NCI-H82 (cell line): ENCODE results near the gene MLYCD.

Experiments used
- DNase-seq: peaks from one replicate; lab custom pipeline; 2025; lab: John Stamatoyannopoulos, UW

MLYCD gene

DNA sequence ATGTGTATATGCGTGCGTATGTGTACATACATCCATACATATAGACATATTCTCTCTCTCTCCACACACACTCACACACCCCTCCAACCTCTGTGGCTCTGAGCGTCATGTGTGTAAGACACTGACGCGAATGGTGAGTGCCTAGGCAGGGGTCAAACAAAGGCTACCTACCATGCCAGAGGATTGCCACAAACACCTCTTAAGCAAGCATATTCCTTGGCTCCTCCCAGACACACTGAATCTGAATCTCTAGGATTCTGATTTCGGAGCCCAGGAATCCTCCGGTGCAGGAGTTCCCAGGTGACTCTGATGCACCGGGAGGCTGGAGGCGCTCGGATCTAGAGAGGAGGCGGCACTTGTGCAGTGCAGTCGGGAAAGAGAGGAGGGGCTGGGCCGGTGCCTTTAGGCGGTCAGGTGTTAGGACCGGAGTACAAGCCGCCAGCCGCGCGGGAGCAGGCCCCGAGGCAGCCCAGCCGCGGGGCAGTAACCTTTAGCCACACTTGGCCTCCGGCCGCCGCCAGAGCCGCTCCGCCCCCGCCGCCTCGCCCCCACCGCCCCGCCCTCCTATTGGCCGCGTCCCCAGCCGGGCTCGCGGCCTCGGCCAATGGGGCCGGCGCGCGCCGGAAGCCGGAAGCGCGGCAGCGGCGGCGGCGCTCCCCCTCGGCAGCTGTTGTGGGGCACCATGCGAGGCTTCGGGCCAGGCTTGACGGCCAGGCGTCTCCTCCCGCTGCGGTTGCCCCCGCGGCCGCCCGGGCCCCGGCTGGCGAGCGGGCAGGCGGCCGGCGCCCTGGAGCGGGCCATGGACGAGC is at the start of gene MLYCD:
MLYCD (plus strand) TSS at position 653 of the 809 bp plus-strand sequence; CDS start at position 683, 30 bp downstream.
- peak; percentile 77 for DNase-seq

GRCh38 chr16:83849421-83849820 is 49.5 kb upstream of the MLYCD start:
- no peak for DNase-seq

DNA sequence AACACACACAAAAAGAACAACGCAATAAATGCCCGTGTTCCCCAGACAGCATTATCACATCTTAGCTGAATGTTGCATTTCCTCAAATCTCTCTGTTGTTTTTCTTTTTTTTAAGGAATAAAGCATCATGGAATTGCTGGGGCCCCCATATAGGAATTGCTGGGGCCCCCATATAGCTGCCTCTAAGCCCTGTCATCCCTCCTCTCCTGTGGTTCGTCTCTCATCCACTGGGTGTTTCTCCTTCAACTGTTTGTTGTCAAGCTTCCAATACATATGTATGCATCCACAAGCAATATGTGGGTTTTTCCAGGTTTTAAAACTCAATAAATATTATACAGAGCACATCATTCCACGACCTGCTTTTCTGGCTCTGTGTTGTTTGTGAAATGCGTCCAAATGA is 48.0 kb upstream of the MLYCD start:
- DNase-seq: no peak

DNA sequence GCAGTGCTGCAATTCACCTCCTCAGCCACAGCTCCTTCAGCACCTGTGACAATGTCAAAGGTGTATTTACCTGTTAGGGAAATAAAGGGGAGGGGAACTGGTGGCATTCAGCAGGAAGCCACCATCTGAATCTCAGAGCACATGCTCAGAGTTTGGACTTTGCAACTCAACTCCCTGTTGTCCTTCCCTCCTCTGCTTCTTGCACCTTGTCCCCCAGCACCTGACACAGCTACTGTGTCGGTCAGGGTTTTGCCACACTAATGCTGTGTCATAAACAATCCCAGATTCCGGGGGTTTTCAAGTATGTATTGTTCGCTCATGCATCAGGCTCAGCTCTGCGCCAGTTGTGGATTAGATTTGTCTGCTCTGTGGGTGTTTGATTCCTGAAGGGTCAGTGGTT is 47.4 kb upstream of the MLYCD start:
- DNase-seq: no peak

GRCh38 chr16:83852774-83853173 is 46.1 kb upstream of the MLYCD start:
- DNase-seq: no peak

- DNase-seq: no peak
Measured at GRCh38 chr16:83853834-83854233, 45.1 kb upstream of the MLYCD start.

DNA sequence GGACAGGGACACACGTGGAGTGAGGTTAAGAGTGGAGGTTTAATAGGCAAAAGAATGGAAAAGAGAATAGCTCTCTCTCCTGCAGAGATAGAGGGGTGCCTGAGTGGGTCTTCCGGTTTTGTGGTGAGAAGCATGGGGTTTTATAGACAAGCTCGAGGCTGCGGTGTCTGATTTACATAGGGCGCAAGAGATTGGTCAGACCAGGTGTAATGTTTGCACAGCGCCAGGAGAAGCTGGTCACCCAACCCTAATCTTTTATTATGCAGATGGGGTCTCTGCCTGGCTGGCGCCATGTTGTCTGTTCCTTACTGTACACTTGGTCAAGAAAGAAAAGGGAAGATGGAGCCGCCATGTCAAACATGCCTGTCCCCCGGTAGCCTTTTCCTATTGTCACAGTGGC is 44.5 kb upstream of the MLYCD start:
- DNase-seq: no peak

DNA sequence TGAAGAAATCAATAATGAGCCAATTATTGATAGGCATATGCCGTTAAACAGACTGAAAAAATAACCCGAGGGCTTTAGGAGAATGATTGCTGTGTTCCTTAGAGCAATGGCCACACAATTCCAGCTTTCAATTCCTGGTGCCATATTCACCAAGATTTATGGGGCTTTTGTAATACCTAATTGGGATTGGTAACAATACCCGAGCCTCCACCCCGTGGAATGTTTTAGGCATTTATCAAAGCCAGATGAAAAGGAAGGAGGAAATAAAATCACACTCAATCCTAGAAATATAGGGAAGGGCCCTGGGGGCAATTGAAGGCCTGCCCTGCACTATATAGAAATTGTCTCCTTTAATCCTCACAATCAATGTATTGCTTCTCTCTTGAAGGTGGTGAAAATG is 42.1 kb upstream of the MLYCD start:
- DNase-seq: no peak

- DNase-seq: no peak
Measured at GRCh38 chr16:83859265-83859664, 39.6 kb upstream of the MLYCD start.

- no peak for DNase-seq
Measured at GRCh38 chr16:83862661-83863060, 36.3 kb upstream of the MLYCD start.

DNA sequence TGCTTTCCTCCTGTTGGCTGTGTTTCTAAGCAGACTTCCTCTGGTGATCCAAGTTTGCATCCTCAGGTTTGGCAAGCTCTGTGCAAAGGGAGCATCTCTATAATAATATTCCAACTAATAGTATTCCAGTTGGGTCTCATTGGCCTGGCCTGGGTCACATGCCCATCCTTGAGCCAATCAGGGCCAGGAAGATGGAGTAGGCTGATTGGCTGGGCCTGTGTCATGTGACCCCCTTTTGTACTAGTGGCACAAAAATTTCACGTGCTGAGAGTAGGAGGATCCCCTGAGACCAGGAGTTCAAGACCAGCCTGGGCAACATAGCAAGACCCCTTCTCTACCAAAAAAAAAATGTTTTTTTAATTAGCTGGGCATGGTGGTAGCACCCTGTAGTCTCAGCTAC is 35.2 kb upstream of the MLYCD start:
- no peak for DNase-seq

DNA sequence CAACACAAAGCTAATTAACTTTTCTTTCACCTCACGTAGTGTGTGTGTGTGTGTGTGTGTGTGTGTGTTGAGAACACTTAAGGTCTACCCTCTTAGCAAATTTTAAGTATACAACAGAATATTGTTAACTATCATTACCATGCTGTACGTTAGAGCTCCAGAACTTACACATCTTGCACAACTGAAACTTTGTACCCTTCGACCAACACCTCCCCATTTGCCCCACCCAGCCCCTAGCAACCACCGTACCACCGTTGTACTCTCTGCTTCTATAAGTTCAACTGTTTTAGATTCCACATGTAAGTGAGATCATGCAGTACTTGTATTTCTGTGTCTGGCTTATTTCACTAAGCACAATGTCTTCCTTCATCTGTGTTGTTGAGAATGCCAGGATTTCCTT is 28.1 kb upstream of the MLYCD start:
- DNase-seq: no peak

GRCh38 chr16:83878838-83879237 is 20.1 kb upstream of the MLYCD start:
- peak; percentile 71 for DNase-seq

GRCh38 chr16:83882163-83882885 is 16.6 kb upstream of the MLYCD start:
- no peak for DNase-seq

GRCh38 chr16:83886199-83886971 is 12.5 kb upstream of the MLYCD start:
- DNase-seq: no peak

GRCh38 chr16:83887080-83887479 is 11.8 kb upstream of the MLYCD start:
- peak; percentile 46 for DNase-seq

GRCh38 chr16:83887564-83887963 is 11.4 kb upstream of the MLYCD start:
- DNase-seq: no peak

DNA sequence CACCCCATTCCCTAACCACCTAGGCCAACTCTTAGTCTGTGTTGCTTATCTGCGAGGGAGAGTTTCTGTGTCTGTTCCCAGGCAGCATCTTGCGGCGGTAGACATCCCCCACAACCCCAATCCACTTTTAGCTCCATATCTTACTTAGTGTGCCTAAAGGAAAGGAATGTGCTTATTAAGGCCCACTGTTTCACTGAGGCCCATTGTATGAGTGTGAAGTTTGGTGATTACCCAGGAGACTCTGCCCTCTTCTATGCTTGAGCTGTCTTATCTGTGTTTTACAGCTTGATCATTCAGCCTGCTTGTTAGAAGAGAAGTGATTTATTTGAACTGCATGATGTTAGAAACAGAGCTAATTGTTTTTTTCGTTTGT is 10.3 kb upstream of the MLYCD start:
- DNase-seq: no peak

- no peak for DNase-seq
Measured at GRCh38 chr16:83890359-83890758, 8.6 kb upstream of the MLYCD start.

- no peak for DNase-seq
Measured at GRCh38 chr16:83891742-83892141, 7.2 kb upstream of the MLYCD start.

DNA sequence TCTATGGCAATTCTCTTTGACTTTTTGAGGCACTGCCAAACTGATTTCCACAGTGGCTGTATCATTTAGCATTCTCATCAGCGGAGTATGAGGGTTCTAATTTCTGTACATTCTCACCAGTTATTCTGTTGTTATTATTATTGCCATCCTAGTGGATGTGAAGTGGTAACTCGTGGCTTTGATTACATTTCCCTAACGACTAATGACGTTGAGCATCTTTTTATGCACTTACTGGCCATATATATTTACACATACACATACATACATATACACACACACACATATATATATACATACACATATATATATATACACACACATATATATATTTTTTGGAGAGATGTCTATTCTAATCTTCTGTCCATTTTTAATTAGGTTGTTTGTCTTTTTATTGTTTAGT is 3.7 kb upstream of the MLYCD start:
- no peak for DNase-seq

DNA sequence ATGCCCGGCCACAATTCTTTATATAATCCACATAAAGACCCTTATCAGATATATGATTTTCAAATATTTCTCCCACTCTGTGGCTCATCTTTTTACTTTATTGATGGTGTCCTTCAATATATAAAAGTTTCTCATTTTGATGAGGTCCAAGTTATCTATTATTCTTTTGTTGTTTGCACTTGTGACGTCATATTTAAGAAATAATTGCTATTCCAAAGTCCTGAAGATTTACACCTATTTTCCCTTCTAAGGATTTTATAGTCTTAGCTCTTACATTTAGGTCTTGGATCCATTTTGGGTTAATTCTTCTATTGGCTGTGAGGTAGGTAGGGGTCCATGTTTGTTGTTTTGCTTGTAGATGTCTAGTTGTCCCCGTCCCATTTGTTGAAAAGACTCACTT is 3.0 kb upstream of the MLYCD start:
- no peak for DNase-seq
